Left forelimb (tissue), 1 donor: ENCODE data around the gene NDUFB10.
"Not testable (repeated sequence)": the region's sequence is repeated elsewhere in the genome, so short reads cannot be mapped to it uniquely, and the experiment has no call there.

Experiments used
- DNase-seq: peaks from one replicate; pipeline ENCODE4 v3.0.0-alpha.2; 2018; ENCODE audit warnings: low spot score

Gene NDUFB10

DNA sequence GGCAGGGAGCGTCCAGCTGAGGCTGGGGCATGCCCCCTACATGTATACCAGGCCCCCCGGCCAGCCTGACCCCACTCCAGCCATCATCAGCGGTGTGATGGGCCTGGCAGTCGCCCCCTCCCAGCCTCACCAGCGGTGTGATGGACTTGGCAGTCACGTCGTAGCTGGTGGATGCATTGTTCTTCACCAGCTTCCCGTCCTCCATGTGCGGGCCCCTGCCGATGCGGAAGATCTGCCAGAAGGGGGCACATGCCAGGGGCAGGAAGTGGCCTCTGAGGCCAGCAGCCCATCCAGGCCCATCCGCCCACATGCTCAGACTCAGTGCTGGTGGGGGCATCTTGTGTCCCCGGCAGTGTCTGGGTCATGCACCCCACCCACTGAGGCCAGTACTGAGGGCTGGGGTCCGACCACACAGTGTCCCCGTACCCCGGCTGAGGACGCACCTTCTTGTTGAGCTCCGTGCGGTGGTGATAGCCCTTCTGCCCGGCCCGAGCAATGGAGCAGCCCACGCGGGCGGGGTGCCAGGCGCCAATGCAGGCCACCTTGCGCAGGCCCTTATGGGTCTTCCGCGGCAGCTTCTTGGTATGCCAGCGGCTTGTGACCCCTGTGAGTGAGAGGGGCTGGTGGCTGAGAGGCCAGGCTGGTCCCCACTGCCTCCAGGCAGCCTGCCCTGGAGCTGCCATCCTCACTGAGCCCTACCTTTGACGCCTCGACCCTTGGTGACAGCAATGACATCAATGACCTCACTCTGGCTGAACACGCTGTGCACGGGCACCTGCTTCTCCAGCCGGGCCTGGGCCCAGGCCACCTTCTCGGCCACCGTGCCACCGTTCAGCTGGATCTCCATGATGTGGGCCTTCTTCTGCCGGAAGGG, 12.6 kb upstream of the NDUFB10 start:
- DNase-seq, result no peak

DNA sequence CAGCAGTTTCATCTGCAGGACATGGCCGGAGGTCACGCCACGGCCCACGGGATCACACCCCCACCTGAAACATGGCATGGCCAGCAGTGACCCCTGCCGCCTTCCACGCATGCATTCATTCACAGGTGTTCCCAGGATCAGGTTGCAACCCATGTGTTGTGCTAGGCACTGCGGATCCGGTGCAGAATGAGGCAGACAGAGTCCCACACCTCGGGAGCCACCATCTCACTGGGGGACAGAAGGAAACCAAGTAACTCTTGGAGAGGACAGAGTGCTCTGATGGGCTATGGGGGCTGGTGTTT, 12.0 kb upstream of the NDUFB10 start:
- DNase-seq, result no peak

DNA sequence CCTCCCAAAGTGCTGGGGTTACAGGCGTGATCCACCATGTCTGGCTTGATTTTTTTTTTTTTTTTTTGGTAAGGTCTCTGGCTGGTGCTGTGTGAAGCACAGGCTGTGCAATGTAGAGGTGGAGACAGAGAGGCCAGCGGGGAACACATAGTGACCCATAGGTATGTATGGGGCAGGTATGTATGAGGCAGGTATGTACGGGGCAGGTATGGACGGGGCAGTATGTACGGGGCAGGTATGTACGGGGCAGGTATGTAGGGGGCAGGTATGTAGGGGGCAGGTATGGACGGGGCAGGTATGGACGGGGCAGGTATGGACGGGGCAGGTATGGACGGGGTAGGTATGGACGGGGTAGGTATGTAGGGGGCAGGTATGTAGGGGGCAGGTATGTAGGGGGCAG, 9.8 kb upstream of the NDUFB10 start:
- DNase-seq, result no peak

DNA sequence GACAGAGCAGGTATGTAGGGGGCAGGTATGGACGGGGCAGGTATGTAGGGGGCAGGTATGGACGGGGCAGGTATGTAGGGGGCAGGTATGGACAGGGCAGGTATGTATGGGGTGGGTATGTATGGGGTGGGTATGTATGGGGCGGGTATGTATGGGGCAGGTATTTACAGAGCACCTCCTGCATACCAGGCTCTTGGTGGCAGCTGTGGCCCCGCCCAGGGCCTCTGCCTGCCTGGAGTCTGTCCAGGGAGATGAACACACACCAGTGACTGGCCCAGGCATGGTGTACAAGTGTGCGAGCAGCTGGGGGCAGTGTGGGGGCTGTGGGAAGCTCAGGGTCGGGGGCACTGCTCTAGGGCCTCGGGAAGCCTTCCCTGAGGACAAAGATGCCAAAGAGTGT, 9.3 kb upstream of the NDUFB10 start:
- no peak for DNase-seq

DNA sequence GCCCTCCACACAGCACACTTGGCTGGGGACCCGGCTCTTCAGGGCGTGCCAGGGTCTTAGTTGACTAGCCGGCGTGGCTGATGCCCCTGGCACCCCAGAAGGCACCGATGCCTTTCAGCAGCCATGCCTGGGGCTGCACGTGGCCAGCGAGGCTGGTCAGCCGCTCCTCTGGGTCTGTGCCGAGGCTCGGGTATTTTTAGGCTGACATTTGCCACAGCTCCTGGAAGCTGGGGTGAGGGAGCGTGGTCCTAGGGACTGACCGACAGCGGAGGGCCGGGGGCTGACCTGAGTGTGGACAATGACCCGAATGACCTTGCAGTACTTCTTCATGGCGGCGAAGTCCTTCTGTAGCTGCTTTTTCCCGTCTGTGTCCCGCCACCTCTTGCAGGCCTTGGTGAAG, 8.8 kb upstream of the NDUFB10 start:
- no peak for DNase-seq

DNA sequence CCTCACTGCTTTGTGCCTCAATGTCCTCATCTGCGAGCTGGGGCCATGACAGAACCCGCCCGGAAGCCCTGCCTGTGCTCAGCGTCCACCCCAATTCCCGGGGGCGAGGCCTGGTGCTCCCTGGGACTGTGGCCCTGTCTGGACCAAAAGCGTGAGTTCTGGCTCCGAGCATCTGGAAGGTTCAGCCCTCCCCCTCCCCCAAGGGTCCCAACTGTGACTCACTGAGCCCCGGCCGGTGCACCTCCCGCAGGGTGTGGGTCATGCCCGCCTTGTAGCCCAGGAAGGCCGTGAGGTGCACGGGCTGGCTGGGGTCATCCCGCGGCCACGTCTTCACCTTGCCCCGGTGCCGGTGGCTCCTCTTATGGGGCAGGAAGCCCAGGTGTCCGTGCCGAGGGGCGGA, 5.6 kb upstream of the NDUFB10 start:
- DNase-seq, result no peak

DNA sequence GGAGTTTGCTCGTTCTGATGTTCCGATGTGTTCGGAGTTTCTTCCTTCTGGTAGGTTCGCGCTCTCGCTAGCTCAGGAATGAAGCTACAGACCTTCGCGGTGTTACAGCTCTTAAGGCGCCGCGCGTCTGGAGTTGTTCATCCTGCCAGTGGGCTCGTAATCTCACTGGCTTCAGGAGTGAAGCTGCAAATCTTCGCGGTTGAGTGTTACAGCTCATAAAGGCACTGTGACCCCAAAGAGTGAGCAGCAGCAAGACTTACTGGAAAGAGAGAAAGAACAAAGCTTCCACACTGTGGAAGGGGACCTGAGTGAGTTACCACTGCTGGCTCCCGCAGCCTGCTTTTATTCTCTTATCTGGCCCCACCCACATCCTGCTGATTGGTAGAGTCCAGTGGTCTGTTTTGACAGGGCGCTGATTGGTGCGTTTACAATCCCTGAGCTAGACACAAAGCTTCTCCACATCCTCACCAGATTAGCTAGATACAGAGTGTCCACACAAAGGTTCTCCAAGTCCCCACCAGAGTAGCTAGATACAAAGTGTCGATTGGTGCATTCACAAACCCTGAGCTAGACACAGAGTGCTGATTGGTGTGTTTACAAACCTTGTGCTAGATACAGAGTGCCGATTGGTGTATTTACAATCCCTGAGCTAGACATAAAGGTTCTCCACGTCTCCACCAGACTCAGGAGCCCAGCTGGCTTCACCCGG, 1.8 kb upstream of the NDUFB10 start:
- not testable (repeated sequence) for DNase-seq

DNA sequence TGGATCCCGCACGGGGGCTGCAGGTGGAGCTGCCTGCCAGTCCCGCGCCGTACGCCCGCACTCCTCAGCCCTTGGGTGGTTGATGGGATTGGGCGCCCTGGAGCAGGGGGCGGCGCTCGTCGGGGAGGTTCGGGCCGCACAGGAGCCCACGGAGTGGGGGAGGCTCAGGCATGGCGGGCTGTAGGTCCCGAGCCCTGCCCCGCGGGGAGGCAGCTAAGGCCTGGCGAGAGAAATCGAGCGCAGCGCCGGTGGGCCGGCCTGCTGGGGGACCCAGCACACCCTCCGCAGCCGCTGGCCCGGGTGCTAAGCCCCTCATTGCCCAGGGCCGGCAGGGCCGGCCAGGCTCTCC, 1.2 kb upstream of the NDUFB10 start:
- DNase-seq, result not testable (repeated sequence)

DNA sequence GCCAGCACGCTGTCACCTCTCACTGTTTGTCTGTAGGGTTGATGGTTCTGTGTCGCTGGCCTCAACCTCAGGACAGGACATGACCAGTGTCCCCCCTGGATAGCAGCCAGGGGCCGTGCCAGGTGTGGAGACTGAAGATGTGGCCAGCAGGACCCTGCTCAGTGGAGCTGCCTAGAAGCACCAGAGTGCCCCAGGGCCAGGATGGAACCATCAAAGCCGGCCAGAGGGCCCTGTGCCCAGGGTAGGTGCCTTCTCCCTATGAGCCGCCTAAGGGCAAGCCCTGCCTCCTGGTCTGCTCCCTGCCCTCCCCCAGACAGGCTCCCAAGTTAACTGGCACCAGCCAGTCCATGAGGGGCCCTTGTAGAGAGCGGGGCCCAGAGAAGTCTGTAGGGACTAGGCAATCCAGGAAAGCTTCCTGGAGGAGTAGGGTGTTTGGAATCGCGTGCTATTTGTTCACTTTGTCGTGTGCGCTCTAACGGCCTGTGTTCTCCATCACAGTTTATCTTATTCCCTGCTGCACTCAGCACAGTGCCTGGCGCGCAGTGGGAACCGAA, 546 bp upstream of the NDUFB10 start:
- DNase-seq, result no peak

DNA sequence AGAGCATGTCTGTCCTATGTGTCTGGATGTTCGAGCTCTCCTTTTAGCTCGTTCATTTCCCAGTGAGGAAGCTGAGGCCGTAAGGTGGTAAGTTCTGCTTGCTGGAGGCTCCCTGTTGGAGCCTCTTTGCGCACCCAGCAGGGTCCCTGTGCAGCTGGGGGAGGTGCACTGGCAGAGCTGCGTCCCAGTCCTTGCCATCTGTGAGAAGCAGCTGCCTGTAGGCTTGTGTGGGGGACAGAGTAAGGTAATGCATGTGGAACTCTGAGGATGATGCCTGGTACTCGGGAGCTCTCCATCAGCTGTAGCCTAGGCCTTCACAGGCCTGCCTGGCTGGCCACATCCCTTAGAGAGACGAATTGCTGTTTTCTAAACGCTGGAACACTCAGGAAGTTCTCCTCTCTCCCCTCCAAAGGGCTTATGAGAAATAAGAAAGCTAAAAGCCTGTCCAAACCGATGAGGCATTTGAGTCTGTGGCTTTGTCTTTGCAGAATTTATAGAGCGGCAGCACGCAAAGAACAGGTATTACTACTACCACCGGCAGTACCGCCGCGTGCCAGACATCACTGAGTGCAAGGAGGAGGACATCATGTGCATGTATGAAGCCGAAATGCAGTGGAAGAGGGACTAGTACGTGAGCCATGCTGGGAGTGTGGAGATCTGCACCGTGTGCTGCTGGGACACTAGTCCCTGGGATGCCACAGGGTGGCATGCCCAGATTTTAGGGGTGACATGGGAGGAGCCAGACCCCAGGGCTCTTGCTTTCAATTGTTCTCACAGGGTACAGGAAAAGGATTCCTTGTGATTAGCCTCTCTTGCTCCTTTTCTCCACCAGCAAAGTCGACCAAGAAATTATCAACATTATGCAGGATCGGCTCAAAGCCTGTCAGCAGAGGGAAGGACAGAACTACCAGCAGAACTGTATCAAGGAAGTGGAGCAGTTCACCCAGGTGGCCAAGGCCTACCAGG, 1.6 kb downstream of the NDUFB10 start:
- no peak for DNase-seq

DNA sequence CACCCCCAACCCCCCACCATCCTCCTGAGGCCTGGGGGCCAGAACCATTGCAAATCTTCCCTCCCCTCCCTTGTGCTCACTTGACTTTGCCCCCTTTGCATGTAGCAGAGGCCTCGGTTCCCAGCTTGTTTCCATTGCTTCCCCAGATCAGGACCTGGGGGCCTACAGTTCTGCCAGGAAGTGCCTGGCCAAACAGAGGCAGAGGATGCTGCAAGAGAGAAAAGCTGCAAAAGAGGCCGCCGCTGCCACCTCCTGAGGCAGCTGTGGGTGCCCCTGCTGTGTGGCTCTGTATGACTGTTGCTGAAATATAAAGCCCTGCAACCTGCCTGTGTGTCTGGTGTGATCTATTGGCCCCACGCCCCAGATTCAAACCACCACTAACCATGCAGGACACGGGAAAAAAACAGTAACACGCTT, 2.3 kb downstream of the NDUFB10 start:
- DNase-seq, result no peak

DNA sequence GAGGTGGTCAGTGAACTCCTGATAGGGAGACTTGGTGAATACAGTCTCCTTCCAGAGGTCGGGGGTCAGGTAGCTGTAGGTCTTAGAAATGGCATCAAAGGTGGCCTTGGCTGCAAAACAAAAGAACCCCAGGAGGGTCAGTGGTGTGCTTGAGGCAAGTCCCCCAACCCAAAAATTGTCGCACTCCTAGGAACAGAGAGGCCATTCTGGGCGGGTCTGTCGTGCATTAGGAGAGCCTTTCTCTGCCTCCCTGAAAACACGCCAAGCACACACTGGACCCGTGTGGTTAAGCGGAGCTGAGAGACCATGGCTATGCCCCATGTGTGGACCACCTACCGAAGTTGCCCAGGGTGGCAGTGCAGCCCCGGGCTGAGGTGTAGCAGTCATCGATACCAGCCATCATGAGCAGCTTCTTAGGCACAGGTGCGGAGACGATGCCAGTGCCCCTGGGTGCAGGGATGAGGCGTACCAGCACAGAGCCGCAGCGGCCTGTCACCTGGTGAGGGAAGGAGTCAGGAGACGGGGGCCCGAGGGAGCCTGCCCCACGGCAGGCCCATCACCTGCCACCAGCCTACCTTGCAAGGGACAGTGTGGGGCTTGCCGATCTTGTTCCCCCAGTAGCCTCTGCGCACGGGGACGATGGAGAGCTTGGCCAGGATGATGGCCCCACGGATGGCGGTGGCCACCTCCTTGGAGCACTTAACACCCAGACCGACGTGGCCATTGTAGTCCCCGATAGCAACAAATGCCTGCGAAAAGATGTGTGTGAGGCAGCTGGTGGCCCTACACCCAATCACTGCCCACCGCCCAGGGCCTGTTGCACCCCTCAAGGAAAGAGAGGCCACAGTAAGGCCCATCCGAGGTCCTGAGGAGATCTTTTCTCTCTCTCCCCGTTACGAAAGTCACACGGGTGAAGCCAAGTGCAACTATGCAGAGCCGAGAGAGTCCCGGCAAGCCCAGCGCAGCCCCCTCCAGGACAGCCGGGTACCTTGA, 3.1 kb downstream of the NDUFB10 start:
- DNase-seq, result not testable (repeated sequence)

DNA sequence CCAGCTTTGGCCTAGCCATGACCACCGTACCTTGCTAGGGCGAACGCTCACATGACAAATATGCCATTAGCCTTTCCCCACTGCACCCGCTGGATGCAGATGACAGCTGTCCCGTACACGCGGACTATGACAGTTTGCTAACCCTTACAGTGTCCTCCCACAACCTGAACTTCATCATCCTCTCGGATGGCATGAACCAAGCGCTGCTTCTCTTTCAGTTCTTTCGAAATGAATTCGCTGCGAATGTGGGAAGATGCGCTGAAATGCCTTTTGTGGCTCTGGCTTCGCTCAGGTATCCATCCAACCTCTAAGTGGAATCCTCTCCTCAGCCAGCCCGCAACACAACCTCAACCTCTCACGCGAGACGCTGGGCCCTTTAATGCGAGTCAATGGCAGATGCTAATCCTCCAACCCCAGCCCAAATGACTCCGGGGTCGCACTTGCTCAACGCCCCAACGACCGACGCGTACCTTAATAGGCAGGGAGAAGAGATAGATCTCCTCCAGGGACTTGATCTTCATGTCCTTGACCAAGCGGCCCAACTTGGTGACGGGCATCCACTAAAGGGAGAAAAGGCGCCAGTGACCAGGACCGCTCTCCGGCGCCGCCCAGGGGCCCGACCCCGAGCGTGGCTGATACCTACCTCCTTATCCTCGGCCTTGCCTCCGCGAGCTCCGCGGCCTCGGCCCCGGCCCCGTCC, 4.6 kb downstream of the NDUFB10 start:
- DNase-seq, result no peak

DNA sequence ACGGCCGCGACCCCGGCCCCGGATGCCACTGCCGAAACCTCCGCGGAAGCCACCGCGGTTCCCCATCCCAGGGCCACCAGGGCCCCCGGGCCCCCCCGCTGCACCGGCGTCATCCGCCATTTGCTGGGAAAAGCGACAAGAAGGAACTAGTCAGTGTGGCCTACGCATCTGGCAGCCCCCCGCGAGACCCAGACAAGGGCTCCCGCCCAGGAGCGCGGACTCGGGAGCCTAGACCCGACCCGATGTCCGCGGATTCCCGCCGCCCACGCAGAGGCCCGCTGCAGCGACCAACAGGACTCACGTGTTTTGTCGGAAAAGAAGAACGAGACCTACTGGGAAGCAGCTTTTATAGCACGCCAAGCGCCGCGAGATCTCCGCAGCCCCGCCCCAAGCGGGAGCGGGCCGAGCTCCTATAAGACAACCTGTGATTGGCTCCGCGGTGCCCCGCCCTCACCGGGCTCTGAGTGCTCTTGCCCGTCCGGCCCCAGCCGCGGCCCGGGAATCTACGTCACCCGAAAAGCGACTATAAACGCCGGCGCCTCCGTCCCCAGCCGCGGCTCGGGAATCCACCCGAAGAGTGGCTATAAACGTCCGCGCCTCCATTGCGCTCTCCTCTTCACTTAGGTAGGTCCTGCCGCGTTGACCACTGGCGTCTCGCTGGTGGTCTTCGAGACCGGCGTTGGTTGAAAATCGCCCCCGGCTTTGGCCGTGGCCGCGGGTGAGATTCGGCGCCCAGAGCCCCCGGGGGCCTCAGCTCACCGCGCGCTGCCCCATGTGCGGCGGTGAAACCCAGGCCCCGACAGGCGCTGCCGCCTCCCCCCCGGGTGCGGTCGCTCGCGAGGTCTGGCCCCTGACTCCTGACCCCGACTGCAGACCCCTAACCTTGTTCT, 5.4 kb downstream of the NDUFB10 start, which contains the start of gene RPS2:
TSS of gene RPS2 (minus strand) at position 321 of the 890 bp plus-strand sequence. CDS start at position 120, 201 bp downstream.
- peak; percentile 98 for DNase-seq

DNA sequence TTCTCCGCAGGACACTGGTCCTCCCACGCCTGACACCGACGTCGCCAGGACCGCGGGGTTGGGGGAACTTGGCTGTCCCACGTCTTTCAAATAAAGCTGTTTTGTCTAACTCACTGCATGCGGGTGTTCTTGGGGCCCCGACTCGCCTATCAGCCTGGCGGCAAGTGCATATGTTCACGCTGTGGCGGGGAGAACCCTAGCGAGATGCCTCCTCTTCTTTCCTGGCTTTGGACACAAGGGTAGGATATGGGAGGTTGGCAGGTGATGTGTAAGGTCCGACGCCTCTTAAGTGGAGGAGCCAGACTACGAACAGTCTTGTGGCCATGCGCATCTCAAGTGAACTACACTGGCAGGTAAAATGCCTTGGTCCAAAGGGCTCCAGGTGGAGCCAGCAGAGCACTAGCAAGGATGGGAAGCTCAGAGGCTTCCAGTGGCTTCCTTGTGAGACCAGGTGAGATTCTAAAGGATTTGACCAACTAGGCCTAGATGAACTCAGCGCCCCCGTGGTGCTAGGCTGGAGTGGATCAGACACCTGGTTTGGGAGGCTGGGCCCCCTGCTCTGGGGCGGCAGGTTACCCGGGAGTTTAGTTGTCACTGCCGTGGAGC, 6.2 kb downstream of the NDUFB10 start:
- DNase-seq, result no peak

DNA sequence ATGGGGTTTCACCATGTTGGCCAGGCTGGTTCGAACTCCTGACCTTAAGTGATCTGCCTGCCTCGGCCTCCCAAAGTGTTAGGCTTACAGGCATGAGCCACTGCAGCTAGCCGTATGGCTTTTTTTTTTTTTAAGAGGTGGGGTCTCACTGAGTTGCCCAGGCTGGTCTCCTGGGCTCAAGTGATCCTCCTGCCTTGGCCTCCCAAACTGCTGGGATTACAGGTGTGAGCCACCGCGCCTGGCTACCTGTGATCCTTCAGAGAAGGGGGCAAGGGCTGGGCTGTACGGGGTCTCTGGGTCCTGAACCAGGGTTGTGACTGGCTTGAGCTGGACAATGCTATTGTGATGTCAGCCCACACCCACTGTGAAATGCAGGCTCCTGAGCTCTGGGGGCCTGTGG, 7.1 kb downstream of the NDUFB10 start, which contains the start of gene RNF151:
TSS of gene RNF151 (plus strand) at position 397 of the 400 bp plus-strand sequence. CDS start 26 bp downstream, outside the sequence.
- DNase-seq, result no peak

DNA sequence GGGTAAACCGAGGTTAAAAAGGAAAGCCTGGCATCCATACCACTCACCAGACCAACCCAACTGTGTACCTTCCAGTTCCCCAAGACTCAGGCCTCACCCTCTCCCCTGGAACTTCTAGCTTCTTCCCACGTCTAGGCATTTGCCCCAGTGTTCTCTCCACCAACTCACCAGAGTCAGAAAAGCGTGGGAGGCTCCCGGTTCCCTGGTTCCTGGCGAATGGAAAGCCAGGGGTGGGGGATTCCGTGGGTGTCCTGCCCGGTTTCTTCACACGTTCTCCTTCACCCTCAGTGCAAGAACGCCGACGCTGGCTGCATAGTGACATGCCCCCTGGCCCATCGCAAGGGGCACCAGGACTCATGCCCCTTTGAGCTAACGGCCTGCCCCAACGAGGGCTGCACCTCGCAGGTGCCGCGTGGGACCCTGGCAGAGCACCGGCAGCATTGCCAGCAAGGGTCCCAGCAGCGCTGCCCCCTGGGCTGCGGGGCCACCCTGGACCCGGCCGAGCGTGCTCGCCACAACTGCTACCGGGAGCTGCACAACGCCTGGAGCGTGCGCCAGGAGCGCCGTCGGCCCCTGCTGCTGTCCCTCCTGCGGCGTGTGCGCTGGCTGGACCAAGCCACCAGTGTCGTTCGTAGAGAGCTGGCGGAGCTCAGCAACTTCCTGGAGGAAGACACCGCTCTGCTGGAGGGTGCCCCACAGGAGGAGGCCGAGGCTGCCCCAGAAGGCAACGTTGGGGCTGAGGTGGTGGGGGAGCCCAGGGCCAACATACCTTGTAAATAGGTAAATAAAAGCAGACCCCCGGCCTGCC, 9.0 kb downstream of the NDUFB10 start:
- no peak for DNase-seq
